ENCODE results near the gene NUP85.

- TF ChIP-seq CTCF (conservative IDR thresholded peaks at IDR 0.05 in 1 of 2, IDR thresholded peaks at IDR 0.05 in 1 of 2; ENCODE audit: extremely low read depth in 1 of 2, insufficient read depth in 1 of 2, low read depth in 1 of 2, low read length in 2 of 2) (no peak), EZH2 (IDR thresholded peaks at IDR 0.05; ENCODE audit: borderline replicate concordance, low read length) (no peak)
These were observed 30.5 kb upstream of the NUP85 start for GRCh38 chr17:75174996-75175395.
